Common myeloid progenitor, CD34-positive (primary cell): Measurements from ENCODE around the gene ATP11C.

Experiments used
- CTCF ChIA-PET: fragments of 350-600 bp; sonication (Branson Sonifier 250); formaldehyde crosslinking; loops from one replicate; lab custom pipeline; 2021; ENCODE audit warnings: antibody characterized with exemption; lab: Charles Lee
- POLR2A ChIA-PET: fragments of 350-600 bp; sonication (Branson Sonifier 250); formaldehyde crosslinking; loops from one replicate; lab custom pipeline; 2021; ENCODE audit warnings: antibody characterized with exemption; lab: Charles Lee
- DNase-seq, 3 donors: peaks; one replicate each; pipeline versions ENCODE4 v3.0.0 to v3.0.0-alpha.2; 2013
- H3K27ac ChIP-seq, 2 experiments: 1 replicate in 1 of 2; 2 replicates in 1 of 2; pipeline ENCODE4 v1.7.0; 2013; ENCODE audit warnings: inconsistent platforms in 2 of 2, low read length in 2 of 2, mild to moderate bottlenecking in 2 of 2, low read depth in 1 of 2, moderate library complexity in 1 of 2; ENCODE audit not compliant: severe bottlenecking in 2 of 2, insufficient read depth in 1 of 2, poor library complexity in 1 of 2
- H3K27me3 ChIP-seq, 5 experiments: replicated peaks in 2 of 5; 1 replicate in 3 of 5; 2 replicates in 2 of 5; pipeline versions ENCODE4 v1.6.1 to v1.7.0; 2013; ENCODE audit warnings: low read length in 4 of 5, mild to moderate bottlenecking in 2 of 5, moderate library complexity in 2 of 5, inconsistent platforms in 1 of 5; ENCODE audit not compliant: insufficient read depth in 5 of 5, control insufficient read depth in 4 of 5
- H3K36me3 ChIP-seq, 4 experiments: 1 replicate in 2 of 4; 2 replicates in 2 of 4; pipeline versions ENCODE4 v1.6.1 to v1.7.0; 2013; ENCODE audit warnings: low read length in 3 of 4, control low read depth in 1 of 4, mild to moderate bottlenecking in 1 of 4; ENCODE audit not compliant: control insufficient read depth in 4 of 4, insufficient read depth in 4 of 4
- H3K4me1 ChIP-seq, 4 experiments: 1 replicate in 3 of 4; 2 replicates in 1 of 4; pipeline versions ENCODE4 v1.6.1 to v1.7.1; 2013; ENCODE audit warnings: low read length in 3 of 4, mild to moderate bottlenecking in 3 of 4, control low read depth in 1 of 4, inconsistent platforms in 1 of 4, moderate library complexity in 1 of 4; ENCODE audit not compliant: control insufficient read depth in 4 of 4, insufficient read depth in 4 of 4; ENCODE audit errors: control extremely low read depth in 1 of 4
- H3K4me3 ChIP-seq, 7 experiments: 1 replicate in 4 of 7; 2 replicates in 3 of 7; pipeline versions ENCODE4 v1.5.1 to v1.7.0; 2013; ENCODE audit warnings: mild to moderate bottlenecking in 7 of 7, low read length in 6 of 7, moderate library complexity in 6 of 7, inconsistent platforms in 2 of 7, low read depth in 2 of 7, control low read depth in 1 of 7; ENCODE audit not compliant: insufficient read depth in 4 of 7, control insufficient read depth in 1 of 7; ENCODE audit errors: extremely low read depth in 1 of 7
- H3K9me3 ChIP-seq, 5 experiments: 1 replicate in 4 of 5; 2 replicates in 1 of 5; pipeline versions ENCODE4 v1.6.1 to v1.7.1; 2013; ENCODE audit warnings: low read length in 4 of 5, mild to moderate bottlenecking in 2 of 5, inconsistent platforms in 1 of 5, low read depth in 1 of 5, moderate library complexity in 1 of 5; ENCODE audit not compliant: control insufficient read depth in 4 of 5, insufficient read depth in 2 of 5; ENCODE audit errors: control extremely low read depth in 1 of 5
- WGBS: methylation state at CpG from one replicate; pipeline ENCODE4 v1.1.5; 2013; ENCODE audit not compliant: insufficient coverage; 5-methylcytosine and 5-hydroxymethylcytosine counted together

ATP11C gene

DNA sequence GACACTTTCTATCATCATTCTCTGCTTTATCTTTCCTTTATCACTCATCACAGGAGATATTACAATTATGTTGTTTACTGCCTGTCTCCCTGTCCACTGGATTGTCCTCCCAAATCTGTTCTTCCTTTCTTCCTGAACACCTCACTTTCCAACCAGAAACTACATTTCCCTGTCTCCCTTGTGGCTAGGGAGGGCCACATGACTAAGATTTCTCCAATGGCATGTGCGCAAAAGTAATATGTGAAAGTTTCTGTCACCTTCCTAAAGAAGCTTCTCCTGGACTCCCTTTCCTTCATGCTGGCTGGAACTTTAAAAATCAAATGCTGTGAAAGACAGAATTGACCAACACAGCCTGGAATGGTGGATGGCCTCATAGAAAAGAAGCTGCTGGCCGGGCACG is 25.8 kb downstream of the ATP11C start:
- Histone ChIP-seq H3K27me3 (no peaks in the 10 kb centered on the region), H3K4me3 (no peak overlapping the region), H3K4me1 (peaks cover 0 to 6% (median 0%) of the 10 kb centered on the region in 4 experiments), H3K27ac (no peak overlapping the region), H3K36me3 (no peaks in the 10 kb centered on the region), H3K9me3 (no peaks in the 10 kb centered on the region)
- 100% methylated on average over 2 of the region's 3 CpGs for WGBS
- ChIA-PET POLR2A (no interaction called here), CTCF (no interaction called here)
- no peak for DNase-seq

GRCh38 chrX:139905743-139906142 is 27.1 kb downstream of the ATP11C start:
- ChIA-PET POLR2A (no interaction called here), CTCF (no interaction called here)
- Histone ChIP-seq H3K9me3 (no peaks in the 10 kb centered on the region), H3K4me1 (peaks cover 0 to 6% (median 0%) of the 10 kb centered on the region in 4 experiments), H3K36me3 (no peaks in the 10 kb centered on the region), H3K27me3 (peaks cover 0 to 2% (median 0%) of the 10 kb centered on the region in 5 experiments), H3K27ac (no peak overlapping the region), H3K4me3 (no peak overlapping the region)
- no peak for DNase-seq
- 88% methylated on average over 2 of the region's 2 CpGs for WGBS

DNA sequence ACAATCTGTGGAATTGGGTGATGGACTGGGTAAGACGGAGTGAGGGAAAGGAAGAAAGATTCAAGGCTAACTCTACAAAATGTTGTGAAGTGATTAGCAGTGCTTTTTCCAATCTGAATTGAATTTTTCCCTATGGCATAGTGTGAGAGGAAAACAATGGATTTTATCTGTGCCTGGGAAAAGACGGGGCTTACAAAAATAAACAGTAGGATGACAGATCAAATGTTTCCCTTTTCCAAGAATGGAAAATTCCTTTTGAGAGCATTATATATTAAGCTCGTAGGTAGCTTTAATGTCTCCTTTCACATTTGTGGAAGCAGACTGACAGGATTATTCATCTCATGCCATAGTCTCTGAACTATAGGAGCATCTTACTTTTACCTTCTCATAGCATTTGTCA is 27.8 kb downstream of the ATP11C start:
- 77% methylated on average over 2 of the region's 3 CpGs for WGBS
- ChIA-PET CTCF (no interaction called here), POLR2A (no interaction called here)
- Histone ChIP-seq H3K9me3 (no peaks in the 10 kb centered on the region), H3K27ac (no peak overlapping the region), H3K36me3 (no peaks in the 10 kb centered on the region), H3K4me3 (no peak overlapping the region), H3K4me1 (peaks cover 0 to 5% (median 0%) of the 10 kb centered on the region in 4 experiments), H3K27me3 (peaks cover 0 to 2% (median 0%) of the 10 kb centered on the region in 5 experiments)
- DNase-seq, result no peak

- ChIA-PET POLR2A (no interaction called here), CTCF (no interaction called here)
- no peak for DNase-seq
- WGBS, result 79% methylated on average over 2 of the region's 3 CpGs
- H3K9me3 ChIP-seq, result no peaks in the 10 kb centered on the region
- H3K4me1 ChIP-seq, result no peaks in the 10 kb centered on the region
- H3K4me3 ChIP-seq, result no peak overlapping the region
- no peak overlapping the region for H3K27ac ChIP-seq
- H3K36me3 ChIP-seq, result no peaks in the 10 kb centered on the region
- peaks cover 0 to 2% (median 0%) of the 10 kb centered on the region in 5 experiments for H3K27me3 ChIP-seq
These were observed 29.6 kb downstream of the ATP11C start for GRCh38 chrX:139903210-139903609.

- H3K27me3 ChIP-seq, result peaks cover 0 to 2% (median 0%) of the 10 kb centered on the region in 5 experiments
- ChIA-PET CTCF (no interaction called here), POLR2A (no interaction called here)
- no peaks in the 10 kb centered on the region for H3K4me1 ChIP-seq
- H3K27ac ChIP-seq, result no peak overlapping the region
- H3K36me3 ChIP-seq, result no peaks in the 10 kb centered on the region
- WGBS, result no CpG with 5 or more reads among the region's 2 CpGs
- no peak overlapping the region for H3K4me3 ChIP-seq
- no peak for DNase-seq
- H3K9me3 ChIP-seq, result no peaks in the 10 kb centered on the region
These were observed 30.3 kb downstream of the ATP11C start for GRCh38 chrX:139902559-139902958.

- no CpG with 5 or more reads among the region's 2 CpGs for WGBS
- ChIA-PET POLR2A (no interaction called here), CTCF (no interaction called here)
- H3K4me1 ChIP-seq, result no peaks in the 10 kb centered on the region
- H3K9me3 ChIP-seq, result no peaks in the 10 kb centered on the region
- no peak for DNase-seq
- H3K27me3 ChIP-seq, result peaks cover 0 to 2% (median 0%) of the 10 kb centered on the region in 5 experiments
- no peak overlapping the region for H3K4me3 ChIP-seq
- no peaks in the 10 kb centered on the region for H3K36me3 ChIP-seq
- no peak overlapping the region for H3K27ac ChIP-seq
These were observed 34.5 kb downstream of the ATP11C start for GRCh38 chrX:139898334-139898733.

- no peaks in the 10 kb centered on the region for H3K27me3 ChIP-seq
- no peak for DNase-seq
- no peak overlapping the region for H3K27ac ChIP-seq
- ChIA-PET POLR2A (no interaction called here), CTCF (interaction anchor here (1.4 to 1.5 kb wide), 2 partner anchors 10 to 11 kb away, joined by 4 read pairs; no protein-coding TSS in a partner anchor)
- H3K9me3 ChIP-seq, result no peaks in the 10 kb centered on the region
- WGBS, result 60% methylated on average over 1 of the region's 2 CpGs
- H3K4me3 ChIP-seq, result no peak overlapping the region
- no peaks in the 10 kb centered on the region for H3K4me1 ChIP-seq
- H3K36me3 ChIP-seq, result no peaks in the 10 kb centered on the region
These were observed 40.3 kb downstream of the ATP11C start for GRCh38 chrX:139892512-139892911.
